Memory B cell (primary cell): ENCODE results near the gene PNPLA8.
"Not testable (repeated sequence)": the region's sequence is repeated elsewhere in the genome, so short reads cannot be mapped to it uniquely, and the experiment has no call there.

Source experiments
- ATAC-seq: fragments of 150-1000 bp; cut with Tn5 transposase; 2 replicates; pipeline ENCODE4 v1.10.0; 2021; ENCODE audit warnings: low read depth, mild to moderate bottlenecking, moderate library complexity
- DNase-seq, 2 donors: peaks; one replicate each; pipeline ENCODE4 v3.0.0; 2022; ENCODE audit warnings: low spot score in 2 of 2
- H3K27ac Mint-ChIP-seq: one replicate; pipeline ENCODE4 v1.8.0; 2022; ENCODE audit warnings: mild to moderate bottlenecking, moderate library complexity, mixed read lengths
- H3K27me3 Mint-ChIP-seq: one replicate; pipeline ENCODE4 v1.8.0; 2022; ENCODE audit warnings: mixed read lengths
- H3K36me3 Mint-ChIP-seq: one replicate; pipeline ENCODE4 v1.8.0; 2022; ENCODE audit warnings: mild to moderate bottlenecking, mixed read lengths
- H3K4me1 Mint-ChIP-seq: one replicate; pipeline ENCODE4 v1.8.0; 2022; ENCODE audit warnings: mixed read lengths
- H3K4me3 Mint-ChIP-seq: one replicate; pipeline ENCODE4 v1.8.0; 2022; ENCODE audit warnings: mild to moderate bottlenecking, moderate library complexity, mixed read lengths
- H3K9me3 Mint-ChIP-seq: one replicate; pipeline ENCODE4 v1.8.0; 2022; ENCODE audit warnings: mixed read lengths

Gene PNPLA8

DNA sequence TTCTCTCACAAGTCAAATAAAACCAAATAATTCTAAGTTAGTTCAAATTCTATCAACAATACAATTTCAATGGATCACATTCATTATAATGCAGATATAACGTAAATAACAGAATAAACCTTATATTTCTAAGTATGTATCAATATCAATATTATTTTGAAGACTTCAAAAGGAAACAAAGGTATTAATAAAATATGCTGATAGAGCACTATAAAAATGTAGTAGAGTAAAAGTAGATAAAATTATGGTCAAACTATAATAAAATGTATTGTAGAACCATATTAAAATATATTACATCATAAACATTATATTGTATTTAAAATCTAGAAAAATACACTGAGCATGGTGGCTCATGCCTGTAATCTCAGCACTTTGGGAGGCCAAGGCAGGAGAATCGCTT is 46.2 kb downstream of the PNPLA8 start:
- no peaks in the 10 kb centered on the region for H3K27me3 Mint-ChIP-seq
- peaks cover 2% of the 10 kb centered on the region for H3K4me1 Mint-ChIP-seq
- H3K4me3 Mint-ChIP-seq: no peak overlapping the region
- ATAC-seq (no peak), DNase-seq (no peak)
- no peaks in the 10 kb centered on the region for H3K9me3 Mint-ChIP-seq
- H3K27ac Mint-ChIP-seq: no peak overlapping the region
- H3K36me3 Mint-ChIP-seq: peaks cover 32% of the 10 kb centered on the region

DNA sequence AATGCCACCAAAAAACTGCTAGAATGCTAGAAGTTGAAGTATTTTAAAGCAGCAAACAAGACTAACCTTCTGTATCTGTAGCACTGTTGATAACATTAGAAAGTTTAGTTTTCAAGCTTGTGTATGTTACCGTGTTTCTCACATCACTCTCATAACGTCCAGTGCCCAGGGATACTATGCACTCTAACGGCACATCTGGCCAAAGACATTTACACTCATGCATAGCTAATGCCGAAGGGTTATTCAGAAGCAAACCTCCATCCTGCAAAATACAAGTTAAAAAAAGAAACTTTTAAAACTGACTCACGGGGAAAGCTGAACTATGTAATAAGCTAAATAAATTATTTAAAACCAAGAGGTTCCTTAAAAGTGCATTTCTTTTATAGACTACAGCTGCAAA is 46.8 kb downstream of the PNPLA8 start:
- no peaks in the 10 kb centered on the region for H3K27me3 Mint-ChIP-seq

DNA sequence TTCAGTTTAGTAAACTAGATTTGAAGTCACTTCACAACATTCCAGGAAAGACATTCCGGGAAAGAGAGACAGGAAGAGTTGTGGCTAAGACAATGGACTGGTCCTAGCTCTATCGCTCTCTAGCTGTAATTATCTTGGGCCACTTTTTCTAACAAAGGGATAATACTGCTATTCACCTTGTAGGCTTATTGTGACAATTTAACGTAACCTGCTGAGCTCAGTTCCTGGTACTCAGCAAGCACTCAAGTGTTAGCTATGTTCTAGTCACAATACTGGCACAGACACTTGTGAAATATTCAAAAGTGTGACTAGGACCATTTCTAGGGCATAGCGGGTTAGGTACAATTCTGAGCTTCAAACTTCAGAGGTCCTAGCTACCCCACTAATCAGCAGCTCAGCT is 57.7 kb downstream of the PNPLA8 start:
- peaks cover 15% of the 10 kb centered on the region for H3K27me3 Mint-ChIP-seq
- H3K27ac Mint-ChIP-seq: no peak overlapping the region
- no peak overlapping the region for H3K4me3 Mint-ChIP-seq
- DNase-seq: no peak
- H3K36me3 Mint-ChIP-seq: peaks cover 2% of the 10 kb centered on the region
- no peaks in the 10 kb centered on the region for H3K9me3 Mint-ChIP-seq
- H3K4me1 Mint-ChIP-seq: peaks cover 4% of the 10 kb centered on the region
- ATAC-seq: peak; percentile 4

More for the DNA sequence above, 46.8 kb downstream of the PNPLA8 start:
- H3K4me1 Mint-ChIP-seq: no peaks in the 10 kb centered on the region
- no peaks in the 10 kb centered on the region for H3K9me3 Mint-ChIP-seq
- H3K4me3 Mint-ChIP-seq: no peak overlapping the region
- H3K27ac Mint-ChIP-seq: no peak overlapping the region
- H3K36me3 Mint-ChIP-seq: peaks cover 33% of the 10 kb centered on the region
- no peak for ATAC-seq
- DNase-seq: no peak

DNA sequence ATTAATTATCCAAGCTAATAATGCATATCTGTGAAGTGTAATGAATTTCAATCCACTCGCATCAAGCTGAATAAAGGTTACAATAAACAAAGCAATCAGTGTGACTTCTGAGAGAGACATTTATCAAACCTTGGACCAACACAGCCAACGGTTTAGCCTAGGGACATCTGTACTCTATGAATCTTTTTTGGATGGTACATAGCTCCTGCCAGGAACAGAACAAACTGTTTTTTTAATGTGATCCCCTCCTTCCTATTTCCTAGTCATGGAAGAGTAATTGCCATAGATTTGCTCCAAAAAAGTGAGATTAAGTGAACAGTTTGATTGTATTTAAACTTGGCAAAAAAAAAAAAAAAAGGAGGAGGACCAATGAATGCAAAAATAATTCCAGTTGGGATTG is 58.5 kb downstream of the PNPLA8 start:
- Mint-ChIP-seq H3K27me3 (peaks cover 20% of the 10 kb centered on the region), H3K36me3 (peaks cover under 1% of the 10 kb centered on the region)

DNA sequence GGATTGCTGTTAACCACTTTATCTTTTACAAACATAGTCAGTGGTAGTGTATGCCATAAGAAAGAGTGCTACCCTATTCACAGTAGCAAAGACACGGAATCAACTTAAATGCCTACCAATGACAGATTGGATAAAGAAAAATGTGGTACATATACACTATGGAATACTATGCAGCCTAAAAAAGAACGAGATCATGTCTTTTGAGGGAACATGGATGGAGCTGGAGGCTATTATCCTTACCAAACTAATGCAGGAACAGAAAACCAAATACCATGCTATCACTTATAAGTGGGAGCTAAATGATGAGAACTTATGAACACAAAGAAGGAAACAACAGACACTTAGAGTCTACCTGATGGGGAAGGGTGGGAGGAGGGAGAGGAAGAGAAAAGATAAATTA is 59.6 kb downstream of the PNPLA8 start:
- not testable (repeated sequence) for H3K9me3 Mint-ChIP-seq, H3K4me1 Mint-ChIP-seq, DNase-seq, H3K4me3 Mint-ChIP-seq, H3K36me3 Mint-ChIP-seq, ATAC-seq, H3K27ac Mint-ChIP-seq
- peaks cover 23% of the 10 kb centered on the region for H3K27me3 Mint-ChIP-seq

More for the DNA sequence above, 58.5 kb downstream of the PNPLA8 start:
- peaks cover 4% of the 10 kb centered on the region for H3K4me1 Mint-ChIP-seq
- DNase-seq (no peak), ATAC-seq (no peak)
- no peaks in the 10 kb centered on the region for H3K9me3 Mint-ChIP-seq
- no peak overlapping the region for H3K4me3 Mint-ChIP-seq
- no peak overlapping the region for H3K27ac Mint-ChIP-seq

DNA sequence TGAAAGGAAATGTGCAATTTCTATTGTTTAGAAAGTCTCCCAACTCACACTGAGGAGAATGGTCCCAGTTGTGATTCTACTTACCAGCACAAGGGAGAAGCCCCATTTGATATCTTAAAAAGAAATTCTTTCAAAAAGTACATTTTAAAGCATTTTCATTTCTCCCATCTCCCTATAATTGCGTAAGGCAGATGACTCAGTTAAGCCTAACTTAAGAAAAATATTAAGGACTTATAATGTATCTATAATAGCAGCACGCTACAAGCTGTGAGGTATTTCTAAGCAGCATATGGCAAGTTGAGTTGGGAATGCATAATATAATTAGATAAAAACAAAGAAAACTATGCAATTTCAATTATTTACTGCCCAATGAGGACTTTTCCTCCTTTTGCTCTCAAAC is 61.2 kb downstream of the PNPLA8 start:
- H3K27ac Mint-ChIP-seq: no peak overlapping the region
- no peaks in the 10 kb centered on the region for H3K9me3 Mint-ChIP-seq
- H3K4me1 Mint-ChIP-seq: peaks cover 4% of the 10 kb centered on the region
- H3K36me3 Mint-ChIP-seq: no peaks in the 10 kb centered on the region
- no peak overlapping the region for H3K4me3 Mint-ChIP-seq
- DNase-seq (no peak), ATAC-seq (no peak)
- H3K27me3 Mint-ChIP-seq: peaks cover 28% of the 10 kb centered on the region

DNA sequence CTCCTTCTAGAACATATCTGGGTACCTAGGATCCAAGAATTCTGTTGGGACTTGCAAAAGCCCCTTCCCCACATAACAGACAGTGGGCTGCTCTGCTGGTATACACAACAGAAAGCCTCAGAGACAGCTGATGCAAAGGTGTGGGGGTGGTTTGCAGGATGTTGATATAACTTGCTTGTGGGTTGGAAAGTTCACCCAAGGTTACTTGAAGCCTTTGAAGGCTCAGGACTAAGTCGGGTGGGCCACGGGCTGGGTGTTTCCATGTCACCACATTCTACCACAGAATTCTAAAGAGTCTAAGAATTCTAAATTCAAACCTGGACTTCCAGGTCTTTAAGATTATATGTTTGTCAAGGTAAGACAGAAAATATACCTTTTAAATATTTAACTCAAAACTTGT is 62.3 kb downstream of the PNPLA8 start:
- no peak for ATAC-seq
- DNase-seq: no peak

DNA sequence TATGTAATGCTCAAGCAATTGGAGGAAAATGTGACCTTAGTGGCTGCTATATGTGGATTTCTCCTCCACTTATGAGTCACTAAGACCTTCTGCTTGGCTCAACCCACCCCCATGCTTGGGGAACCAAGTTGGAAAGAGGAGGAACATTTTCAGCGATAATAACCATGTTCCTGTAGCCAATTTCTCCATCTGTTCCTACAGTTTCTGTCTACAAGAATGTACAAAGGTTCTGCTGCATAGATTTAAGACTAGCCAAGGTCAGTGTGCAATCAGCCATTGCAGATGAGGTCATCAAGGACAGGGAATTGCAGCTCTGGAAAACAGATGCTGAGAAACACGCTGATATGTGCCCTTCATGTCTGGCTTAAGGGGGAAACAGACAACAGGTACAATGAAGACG is 64.1 kb downstream of the PNPLA8 start:
- DNase-seq: no peak
- no peaks in the 10 kb centered on the region for H3K9me3 Mint-ChIP-seq
- peaks cover 6% of the 10 kb centered on the region for H3K4me1 Mint-ChIP-seq

More for the DNA sequence above, 62.3 kb downstream of the PNPLA8 start:
- peaks cover 31% of the 10 kb centered on the region for H3K27me3 Mint-ChIP-seq
- no peak overlapping the region for H3K27ac Mint-ChIP-seq
- no peaks in the 10 kb centered on the region for H3K36me3 Mint-ChIP-seq
- H3K9me3 Mint-ChIP-seq: no peaks in the 10 kb centered on the region
- H3K4me3 Mint-ChIP-seq: no peak overlapping the region
- peaks cover 4% of the 10 kb centered on the region for H3K4me1 Mint-ChIP-seq

DNA sequence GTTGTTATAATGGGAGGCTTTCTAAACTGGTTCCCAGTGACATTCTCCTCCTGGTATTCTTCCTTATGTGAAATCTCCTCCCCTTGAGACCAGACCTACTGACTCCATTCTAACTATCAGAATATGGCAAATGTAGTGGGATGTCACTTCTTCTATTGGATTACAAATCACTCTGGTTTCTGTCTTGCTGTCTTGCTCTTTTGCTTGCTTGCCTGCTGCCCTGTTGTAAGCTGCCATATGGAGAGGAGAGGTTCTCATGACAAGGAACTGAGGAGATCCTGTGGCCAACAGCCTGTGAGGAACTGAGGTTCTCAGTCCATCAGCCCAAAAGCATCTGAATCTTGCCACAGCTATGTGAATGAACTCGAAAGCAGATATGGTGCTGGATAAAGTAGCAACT is 65.0 kb downstream of the PNPLA8 start:
- H3K4me3 Mint-ChIP-seq: no peak overlapping the region
- H3K4me1 Mint-ChIP-seq: peaks cover 7% of the 10 kb centered on the region
- H3K27ac Mint-ChIP-seq: no peak overlapping the region
- H3K27me3 Mint-ChIP-seq: peaks cover 36% of the 10 kb centered on the region
- H3K36me3 Mint-ChIP-seq: no peaks in the 10 kb centered on the region
- DNase-seq: no peak
- no peaks in the 10 kb centered on the region for H3K9me3 Mint-ChIP-seq
- ATAC-seq: no peak

More for the DNA sequence above, 64.1 kb downstream of the PNPLA8 start:
- Mint-ChIP-seq H3K27ac (no peak overlapping the region), H3K4me3 (no peak overlapping the region), H3K27me3 (peaks cover 38% of the 10 kb centered on the region), H3K36me3 (no peaks in the 10 kb centered on the region)
- ATAC-seq: no peak

DNA sequence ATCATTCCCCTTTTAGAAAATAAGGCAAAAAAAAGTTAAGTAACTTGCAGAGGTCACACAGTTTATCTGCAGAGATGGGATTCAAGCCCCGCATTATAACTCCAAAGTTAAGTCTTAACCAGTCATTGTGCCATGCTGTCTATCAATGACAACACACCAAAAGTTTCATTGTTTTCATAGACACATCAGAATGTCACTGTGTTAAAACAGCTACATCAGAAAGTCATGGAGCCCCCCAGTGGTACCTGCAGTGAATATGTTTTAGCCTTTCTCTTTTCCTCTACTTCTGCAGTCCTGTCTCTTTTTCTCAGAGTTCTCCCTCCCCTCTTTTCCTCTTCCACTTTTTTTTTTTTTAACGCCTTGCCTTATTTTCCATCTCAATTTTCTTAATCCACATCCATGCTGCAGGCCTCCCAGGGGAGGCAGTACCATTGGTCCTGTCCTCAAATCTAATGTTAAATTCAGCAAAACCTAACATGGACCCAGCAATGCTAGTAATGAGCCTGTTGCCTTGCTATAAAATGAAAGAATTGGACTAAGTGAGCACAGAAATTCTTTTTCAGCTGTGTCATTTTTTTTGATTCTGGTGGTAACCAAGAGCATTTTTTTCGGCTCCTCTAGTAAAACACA is 65.9 kb downstream of the PNPLA8 start:
- H3K36me3 Mint-ChIP-seq: no peaks in the 10 kb centered on the region
- peaks cover 7% of the 10 kb centered on the region for H3K4me1 Mint-ChIP-seq
- peaks cover 36% of the 10 kb centered on the region for H3K27me3 Mint-ChIP-seq
- ATAC-seq (peak; percentile 56), DNase-seq (no peak)
- no peak overlapping the region for H3K4me3 Mint-ChIP-seq
- H3K9me3 Mint-ChIP-seq: no peaks in the 10 kb centered on the region
- H3K27ac Mint-ChIP-seq: no peak overlapping the region

DNA sequence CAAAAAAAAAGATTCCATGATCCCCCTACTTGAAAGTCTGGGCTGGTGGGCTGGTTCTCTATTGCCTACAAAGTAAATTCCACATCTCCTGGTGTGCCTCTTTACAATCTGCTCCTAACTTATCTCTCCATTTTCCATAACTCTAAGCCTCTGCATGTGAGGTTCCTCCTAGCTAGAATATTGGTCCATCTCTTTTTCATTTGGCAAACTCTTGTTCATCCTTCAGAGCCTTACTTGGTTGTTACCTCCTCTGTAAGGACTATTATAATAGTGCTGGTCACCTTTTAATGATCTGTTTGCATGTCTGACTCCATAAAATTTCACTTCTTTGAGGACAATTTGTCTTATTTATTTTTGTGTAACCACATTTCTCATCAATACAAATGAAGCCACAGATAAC is 68.1 kb downstream of the PNPLA8 start:
- H3K36me3 Mint-ChIP-seq: no peaks in the 10 kb centered on the region
- H3K4me3 Mint-ChIP-seq: peak overlapping the region; percentile 66
- no peaks in the 10 kb centered on the region for H3K9me3 Mint-ChIP-seq
- H3K27me3 Mint-ChIP-seq: peaks cover 31% of the 10 kb centered on the region
- DNase-seq (no peak), ATAC-seq (no peak)
- no peak overlapping the region for H3K27ac Mint-ChIP-seq
- H3K4me1 Mint-ChIP-seq: peaks cover 12% of the 10 kb centered on the region

DNA sequence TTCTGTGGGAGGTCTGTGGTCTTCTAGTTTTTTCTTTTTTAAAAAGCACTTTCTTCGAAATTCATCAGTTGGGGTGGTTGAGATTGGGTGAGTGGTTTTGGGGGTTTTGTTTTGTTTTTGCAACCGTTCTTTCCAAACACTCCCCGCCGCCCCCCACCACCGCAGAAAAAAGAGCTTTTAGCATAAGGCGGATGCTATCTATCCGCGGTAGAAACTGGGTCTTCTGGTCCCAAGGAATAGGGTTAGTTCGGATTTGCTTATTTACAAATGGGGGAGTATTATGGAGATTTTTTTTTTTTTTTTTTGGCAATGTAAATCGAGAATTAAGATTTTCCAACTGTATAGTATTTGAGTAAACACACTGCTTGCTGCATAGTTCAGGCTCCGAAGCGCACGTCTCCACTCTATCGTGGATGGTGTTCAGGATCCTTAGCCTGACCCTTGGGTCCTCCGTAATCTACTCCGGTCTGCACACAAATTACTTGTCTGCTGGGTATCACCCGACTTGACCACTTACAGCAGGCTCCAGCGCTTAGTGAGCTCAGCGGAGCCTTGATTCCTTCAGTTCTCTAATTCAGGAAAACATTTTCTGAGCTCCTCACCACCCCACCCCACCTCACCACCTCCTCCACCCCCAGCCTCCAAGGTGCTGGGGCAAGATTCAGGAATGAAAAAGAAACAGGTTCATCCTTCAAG is 68.9 kb downstream of the PNPLA8 start:
- ATAC-seq: no peak
- no peaks in the 10 kb centered on the region for H3K36me3 Mint-ChIP-seq
- peaks cover 15% of the 10 kb centered on the region for H3K4me1 Mint-ChIP-seq
- peaks cover 28% of the 10 kb centered on the region for H3K27me3 Mint-ChIP-seq
- DNase-seq: no peak
- peak overlapping the region; percentile 83 for H3K4me3 Mint-ChIP-seq
- no peak overlapping the region for H3K27ac Mint-ChIP-seq
- no peaks in the 10 kb centered on the region for H3K9me3 Mint-ChIP-seq

DNA sequence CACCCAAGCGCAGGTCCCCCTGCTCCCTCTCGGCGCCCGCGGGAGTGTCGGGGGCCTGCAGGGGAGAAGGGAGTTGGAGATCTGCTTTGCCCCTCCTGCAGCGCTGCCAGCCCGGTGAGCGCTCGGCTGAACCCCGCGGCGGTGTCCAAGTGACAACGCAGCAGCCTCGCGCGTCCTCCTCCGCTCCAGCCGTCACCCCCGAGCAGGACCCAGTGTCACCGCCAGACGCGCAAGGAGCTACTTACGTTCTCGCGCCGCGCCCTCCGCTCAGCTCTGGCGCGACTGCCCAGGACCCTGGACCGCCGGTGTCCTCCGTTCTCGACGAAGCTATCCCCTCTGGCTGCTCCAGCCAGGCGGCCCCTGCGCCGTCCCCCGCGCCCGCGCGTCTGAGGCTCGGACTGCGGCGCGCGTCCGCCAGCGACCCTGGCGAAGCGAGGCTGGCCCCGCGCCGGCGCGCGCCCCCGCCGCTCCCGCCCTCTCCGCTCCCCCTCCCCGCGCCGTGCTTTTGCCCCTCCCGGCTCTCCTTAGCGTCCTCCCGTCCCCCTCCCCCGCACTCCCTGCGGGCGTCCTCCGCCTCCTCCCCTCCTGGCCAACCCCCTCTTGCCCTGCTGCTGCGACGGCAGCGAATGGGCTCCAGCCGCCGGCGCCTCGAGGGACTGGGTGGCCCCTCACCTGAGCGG is 69.8 kb downstream of the PNPLA8 start, which contains the start of gene NRCAM:
NRCAM (minus strand) TSS at position 439 of the 680 bp plus-strand sequence. CDS start 216,372 bp downstream, outside the sequence.
- DNase-seq (peak in 1 of 2 donors; percentile 18), ATAC-seq (peak; percentile 38)
- Mint-ChIP-seq H3K27me3 (peaks cover 26% of the 10 kb centered on the region), H3K4me1 (peaks cover 18% of the 10 kb centered on the region), H3K27ac (no peak within 1 kb of the TSS), H3K36me3 (no peaks in the 10 kb centered on the region), H3K4me3 (peak within 1 kb of the TSS; percentile 83), H3K9me3 (no peaks in the 10 kb centered on the region)

DNA sequence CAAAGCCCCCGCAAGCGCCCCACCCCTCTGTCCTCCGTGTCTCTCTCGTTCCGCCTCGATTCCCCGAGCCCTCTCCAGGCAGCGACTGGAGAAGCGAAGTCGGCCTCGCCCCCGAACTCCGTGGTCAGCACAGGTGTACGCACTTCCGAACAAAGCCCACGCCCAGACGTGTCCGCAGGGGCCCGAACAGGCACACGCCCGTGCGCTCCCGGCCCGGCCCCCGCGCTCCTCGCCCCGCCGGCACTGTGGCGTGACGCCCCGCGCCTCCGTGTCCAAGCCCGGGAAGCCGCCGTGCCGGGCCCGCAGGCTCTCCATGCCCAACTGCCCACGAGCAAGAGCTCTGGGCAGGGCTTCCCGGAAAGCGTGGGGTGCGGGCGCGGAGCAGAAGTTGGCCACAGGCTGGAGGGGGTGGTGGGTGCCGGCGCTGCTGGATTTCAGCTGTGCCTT is 70.4 kb downstream of the PNPLA8 start:
- Mint-ChIP-seq H3K27me3 (peaks cover 21% of the 10 kb centered on the region), H3K36me3 (no peaks in the 10 kb centered on the region), H3K27ac (no peak overlapping the region), H3K4me3 (peak overlapping the region; percentile 83), H3K4me1 (peaks cover 18% of the 10 kb centered on the region), H3K9me3 (no peaks in the 10 kb centered on the region)
- peak in 1 of 2 donors; percentile 51 for DNase-seq
- ATAC-seq: peak; percentile 21
